Epithelial cell of prostate (primary cell): ENCODE results near the gene PKP3.

Source experiments
- DNase-seq: peaks from one replicate; pipeline ENCODE4 v3.0.0-alpha.2; 2011; ENCODE audit warnings: low read depth, low spot score
- H3K27ac ChIP-seq: fragments of 450-650 bp; 2 replicates; pipeline ENCODE4 v1.5.1; 2017; ENCODE audit warnings: mild to moderate bottlenecking

The PKP3 gene

DNA sequence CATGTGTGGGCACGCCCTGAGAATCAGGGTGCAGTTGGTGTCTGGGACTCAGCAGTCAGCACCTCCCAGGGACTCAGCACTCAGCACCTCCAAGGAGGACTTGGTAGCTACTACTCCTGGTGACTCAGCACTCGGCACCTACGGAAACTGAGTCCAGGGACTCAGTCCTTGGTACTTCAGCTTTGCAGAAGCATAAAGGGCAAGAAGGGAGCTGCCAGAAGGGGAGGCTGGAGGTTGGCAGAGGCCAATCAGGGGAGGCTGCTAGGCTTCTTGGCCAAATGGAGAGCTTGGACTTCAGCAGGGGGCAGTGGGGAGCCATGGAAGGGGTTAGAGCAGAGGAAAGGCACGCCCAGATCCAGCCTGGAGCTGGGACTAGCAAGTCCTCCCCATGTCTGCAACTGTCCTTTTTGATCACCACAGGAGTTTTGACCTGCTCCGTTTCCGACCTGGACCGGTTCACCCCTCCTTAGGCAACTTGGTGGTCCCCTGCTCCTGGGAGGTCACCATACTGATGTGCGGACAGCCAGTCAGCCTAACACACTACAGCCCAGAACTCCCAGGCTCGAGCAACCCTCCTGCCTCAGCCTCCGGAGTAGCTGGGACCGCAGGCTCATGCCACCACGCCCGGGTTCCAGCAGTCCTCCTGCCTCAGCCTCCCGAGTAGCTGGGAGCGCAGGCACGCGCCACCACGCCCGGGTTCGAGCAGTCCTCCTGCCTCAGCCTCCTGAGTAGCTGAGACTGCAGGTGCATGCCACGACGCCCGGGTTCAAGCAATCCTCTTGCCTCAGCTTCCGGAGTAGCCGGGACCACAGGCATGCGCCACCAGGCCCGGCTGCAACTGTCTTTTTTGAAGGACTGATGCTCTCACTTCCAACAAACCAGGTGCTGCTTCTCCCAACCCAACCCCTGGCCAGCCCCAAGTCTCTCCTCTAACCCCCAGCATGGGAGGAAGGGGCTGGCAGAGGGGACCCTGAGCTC is 46.3 kb downstream of the PKP3 start:
- no peak for DNase-seq
- no peak overlapping the region for H3K27ac ChIP-seq

- H3K27ac ChIP-seq, result no peak overlapping the region
- DNase-seq, result no peak
Observed at GRCh38 chr11:441043-441417, 47.0 kb downstream of the PKP3 start.

- DNase-seq, result no peak
- no peak within 1 kb of the TSS for H3K27ac ChIP-seq
Observed at GRCh38 chr11:441418-442274, 47.6 kb downstream of the PKP3 start, which contains the start of gene ANO9. TSS of gene ANO9 (minus strand) at chr11:442011. CDS start at chr11:441926, 85 bp downstream.

DNA sequence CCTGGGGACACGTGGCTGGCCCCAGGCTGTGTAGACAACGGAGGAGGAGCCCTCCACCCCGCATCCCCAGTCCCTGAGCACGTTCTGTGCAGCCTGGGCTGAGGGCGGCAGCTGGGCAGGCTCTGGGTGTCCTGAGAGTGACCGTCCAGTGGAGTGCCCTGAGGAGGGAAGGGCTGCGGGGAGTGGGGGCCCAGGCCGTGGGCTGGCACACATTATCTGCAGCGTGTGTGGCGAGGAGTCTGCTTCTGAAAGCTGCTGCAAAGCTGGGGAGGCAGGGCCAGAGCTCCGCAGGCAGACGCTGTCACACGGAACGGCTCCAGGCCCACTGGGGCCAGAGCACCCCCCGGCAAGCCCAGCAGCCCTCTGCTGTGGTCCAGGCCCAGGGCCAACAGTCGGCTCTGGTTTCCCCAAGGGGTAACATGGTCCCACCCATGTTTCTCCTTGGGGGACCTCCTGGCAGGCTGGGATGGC is 48.6 kb downstream of the PKP3 start:
- DNase-seq, result no peak
- no peak overlapping the region for H3K27ac ChIP-seq

DNA sequence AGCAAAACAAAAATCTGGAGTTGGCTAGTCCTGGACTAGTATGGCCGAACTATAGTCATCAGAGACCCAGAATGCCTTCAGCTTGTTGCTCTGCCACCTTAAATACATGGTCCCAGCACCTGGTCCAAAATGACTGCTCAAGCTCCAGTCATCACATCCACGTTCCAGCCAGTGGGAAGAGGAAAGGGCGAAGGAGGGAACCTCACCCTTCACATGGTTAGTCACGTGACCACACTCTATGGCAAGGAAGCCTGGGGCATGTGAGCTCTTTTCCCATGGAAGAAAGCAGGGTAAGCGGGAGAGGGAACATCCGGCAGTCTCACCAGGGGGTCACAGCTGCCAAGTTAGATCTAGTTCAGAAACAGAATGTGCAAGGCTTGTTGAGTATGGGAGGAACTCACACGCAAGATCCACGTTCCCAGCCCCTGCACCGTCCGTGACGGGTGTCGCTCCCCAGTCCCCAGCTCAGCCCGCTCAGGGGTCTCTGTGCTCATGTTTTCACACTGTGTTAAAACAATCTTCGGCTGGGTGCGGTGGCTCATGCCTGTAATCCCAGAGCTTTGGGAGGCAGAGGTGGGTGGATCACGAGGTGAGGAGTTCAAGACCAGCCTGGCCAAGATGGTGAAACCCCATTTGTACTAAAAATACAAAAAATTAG is 49.7 kb downstream of the PKP3 start:
- no peak overlapping the region for H3K27ac ChIP-seq
- no peak for DNase-seq

- H3K27ac ChIP-seq, result no peak overlapping the region
- DNase-seq, result no peak
Observed at GRCh38 chr11:444396-445144, 50.6 kb downstream of the PKP3 start.

GRCh38 chr11:445765-446588 is 52.0 kb downstream of the PKP3 start:
- no peak for DNase-seq
- H3K27ac ChIP-seq, result no peak overlapping the region

- H3K27ac ChIP-seq, result no peak overlapping the region
- peak; percentile 16 for DNase-seq
Observed at GRCh38 chr11:446891-447290, 52.9 kb downstream of the PKP3 start.

DNA sequence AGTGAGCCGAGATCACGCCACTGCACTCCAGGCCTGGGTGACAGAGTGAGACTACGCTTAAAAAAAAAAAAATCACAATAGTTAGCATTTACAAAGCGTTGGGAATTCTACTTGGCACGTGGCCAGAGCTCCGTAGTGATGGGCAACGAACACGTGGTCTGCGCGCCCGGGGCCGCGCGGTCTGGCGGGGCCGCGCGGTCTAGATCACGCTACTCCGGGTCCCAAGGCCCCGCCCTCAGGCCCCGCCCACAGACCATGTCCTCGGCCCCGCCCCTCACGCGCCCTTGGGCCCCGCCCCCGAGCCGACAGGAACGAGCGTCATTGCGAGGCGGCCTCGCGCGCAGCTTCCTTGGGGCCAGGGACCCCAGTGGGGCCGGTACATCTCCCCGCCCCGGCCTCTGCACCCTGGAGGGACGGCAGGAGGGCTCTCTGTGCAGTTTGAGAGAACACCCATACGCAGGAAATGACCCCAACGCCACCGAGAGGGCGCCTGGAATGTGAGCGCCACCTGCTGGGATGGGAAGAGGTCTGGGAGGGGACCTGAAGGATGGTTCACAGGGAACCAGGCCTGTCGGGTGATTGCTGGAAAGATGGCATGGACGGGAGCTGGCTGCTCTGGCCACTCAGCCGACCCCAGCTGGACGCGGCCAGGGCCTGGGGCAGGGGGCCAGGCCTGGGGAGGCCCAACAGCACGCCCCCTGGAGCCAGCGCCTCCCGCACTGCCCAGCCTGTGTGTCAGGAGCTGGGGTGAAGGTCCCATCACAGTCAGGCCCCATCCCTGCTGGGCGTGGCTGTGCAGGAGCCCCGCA is 54.1 kb downstream of the PKP3 start:
- peak; percentile 36 for DNase-seq
- H3K27ac ChIP-seq, result peak overlapping the region; percentile 85

DNA sequence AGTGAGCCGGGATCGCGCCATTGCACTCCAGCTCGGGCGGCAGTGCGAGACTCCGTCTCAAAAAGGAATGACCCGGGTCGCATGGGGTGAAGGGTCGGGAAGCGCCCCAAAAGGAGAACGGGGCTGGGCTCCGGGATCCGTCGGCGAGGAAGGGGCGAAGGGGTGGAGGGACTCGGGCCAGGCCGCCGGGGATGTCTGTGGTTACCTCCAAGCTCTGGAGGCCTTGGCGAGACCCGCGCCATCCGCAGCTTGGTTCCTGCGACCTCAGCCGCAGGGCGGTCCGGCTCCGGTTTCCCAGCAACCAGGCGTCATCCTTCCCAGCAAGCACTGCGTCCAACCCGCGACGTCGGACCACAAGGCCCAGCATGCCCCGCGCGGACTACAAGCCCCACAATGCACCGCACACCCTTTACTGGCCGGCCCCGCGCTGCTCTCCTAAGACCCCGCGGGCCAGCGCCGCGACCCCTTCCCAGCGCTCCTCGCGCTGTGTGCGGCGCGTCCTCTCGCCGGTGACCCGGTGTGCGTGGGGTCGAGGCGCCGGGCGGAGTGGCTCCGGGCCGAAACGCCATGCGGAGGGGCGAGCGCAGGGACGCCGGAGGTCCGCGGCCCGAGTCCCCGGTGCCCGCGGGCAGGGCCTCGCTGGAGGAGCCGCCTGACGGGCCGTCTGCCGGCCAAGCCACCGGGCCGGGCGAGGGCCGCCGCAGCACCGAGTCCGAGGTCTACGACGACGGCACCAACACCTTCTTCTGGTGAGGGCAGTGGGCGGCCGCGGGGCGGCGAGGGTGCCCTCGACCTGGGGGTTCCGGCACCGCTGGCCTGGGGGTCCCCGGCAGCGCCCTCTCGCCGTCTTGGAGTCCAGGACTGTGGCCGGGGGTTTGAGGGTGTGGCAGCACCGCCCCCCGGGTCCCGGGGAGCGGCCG is 56.1 kb downstream of the PKP3 start, which contains the start of gene PTDSS2:
TSS of gene PTDSS2 (plus strand) at position 391 of the 920 bp plus-strand sequence. CDS start at position 568, 177 bp downstream.
- peak; percentile 75 for DNase-seq
- peak within 1 kb of the TSS; percentile 85 for H3K27ac ChIP-seq

GRCh38 chr11:450809-451451 is 56.9 kb downstream of the PKP3 start:
- H3K27ac ChIP-seq, result no peak overlapping the region
- peak; percentile 26 for DNase-seq

GRCh38 chr11:451738-452137 is 57.7 kb downstream of the PKP3 start:
- H3K27ac ChIP-seq, result no peak overlapping the region
- DNase-seq, result no peak

GRCh38 chr11:452203-452744 is 58.3 kb downstream of the PKP3 start:
- no peak for DNase-seq
- no peak overlapping the region for H3K27ac ChIP-seq

DNA sequence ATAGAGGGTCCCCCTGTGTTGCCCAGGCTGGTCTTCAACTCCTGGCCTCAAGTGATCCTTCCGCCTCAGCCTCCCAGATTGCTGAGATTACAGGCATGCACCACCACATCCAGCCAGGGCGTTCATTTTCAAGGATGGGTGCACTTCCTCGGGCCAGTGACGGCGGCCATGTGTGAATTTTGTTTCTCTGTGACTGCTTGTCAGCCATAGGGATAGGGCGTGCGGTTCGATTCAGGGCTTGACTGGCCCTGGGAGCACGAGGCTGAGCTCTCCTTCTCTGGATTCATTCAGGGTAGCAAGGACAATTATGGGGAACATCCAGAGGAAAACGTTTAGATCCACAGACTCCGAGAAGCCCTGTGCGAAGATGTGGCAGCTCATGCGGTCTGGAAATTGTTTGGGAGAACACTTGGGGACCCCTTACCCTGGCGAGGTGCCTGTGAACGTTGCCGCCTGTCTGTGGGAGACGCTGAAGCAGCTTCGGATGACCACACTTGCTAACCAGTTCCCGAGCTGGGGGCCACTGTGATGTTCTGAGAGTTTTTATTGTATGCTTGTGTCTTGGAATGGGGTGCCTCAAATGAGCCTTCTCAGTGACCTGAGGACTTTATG is 59.0 kb downstream of the PKP3 start:
- H3K27ac ChIP-seq, result no peak overlapping the region
- DNase-seq, result no peak

- H3K27ac ChIP-seq, result no peak overlapping the region
- no peak for DNase-seq
Observed at GRCh38 chr11:453564-453963, 59.6 kb downstream of the PKP3 start.

- no peak overlapping the region for H3K27ac ChIP-seq
- DNase-seq, result no peak
Observed at GRCh38 chr11:454043-454442, 60.0 kb downstream of the PKP3 start.
